ENCODE data around the gene ADAMTS18. TPM values are rescaled to one million over a fixed set of nuclear protein-coding genes. Genes with fewer than 3 reads are reported as not detected.
"Not testable (repeated sequence)": the region's sequence is repeated elsewhere in the genome, so short reads cannot be mapped to it uniquely, and the experiment has no call there.

ADAMTS18 gene
- total and polyA plus RNA-seq, 2 donors (not counting 1 experiment from before 2014, with no cell fraction given), result not detected

DNA sequence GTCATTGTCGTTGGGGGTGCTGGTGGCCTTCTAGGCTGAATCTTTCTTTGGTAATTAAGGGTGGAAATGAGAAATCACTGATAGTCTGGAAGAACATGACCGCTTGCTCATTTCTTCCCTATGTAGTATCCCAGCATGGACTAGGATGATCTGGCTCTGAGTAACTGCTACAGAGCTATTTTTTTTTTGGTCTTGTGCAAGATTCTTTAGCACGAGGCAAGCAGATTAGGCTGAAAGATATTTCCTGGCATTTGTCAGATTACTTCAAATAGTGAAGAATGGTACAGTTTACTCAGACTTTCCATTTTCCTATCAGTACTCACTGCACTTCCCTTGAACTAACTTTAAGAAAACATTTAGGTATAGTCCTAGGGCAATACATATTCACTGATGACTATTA, 146.6 kb downstream of the ADAMTS18 start:
- Histone ChIP-seq H3K4me1 (ENCODE audit: control insufficient read depth, extremely low read depth, insufficient read depth, low read length) (peaks cover 6% of the 10 kb centered on the region), H3K4me3 (replicated peaks in 1 of 4; ENCODE audit: control extremely low read depth in 1 of 4, insufficient read depth in 1 of 4, low read depth in 3 of 4, low read length in 4 of 4) (no peak overlapping the region), H3K4me2 (ENCODE audit: extremely low read depth, insufficient read depth, low read length) (no peak overlapping the region), H3K27me3 (ENCODE audit: control insufficient read depth, insufficient read depth, low read length) (no peaks in the 10 kb centered on the region), H3K9ac (ENCODE audit: insufficient read depth, low read length) (no peak overlapping the region), H4K20me1 (ENCODE audit: control insufficient read depth, extremely low read depth, insufficient read depth, low read length) (no peaks in the 10 kb centered on the region), H3K79me2 (ENCODE audit: control insufficient read depth, insufficient read depth, low read length) (no peaks in the 10 kb centered on the region), H2AFZ (ENCODE audit: low read length) (no peak overlapping the region), H3K36me3 (ENCODE audit: control insufficient read depth, insufficient read depth, low read length) (no peaks in the 10 kb centered on the region), H3K27ac (ENCODE audit: insufficient read depth, low read length) (peak overlapping the region; percentile 1), H3K9me3 (ENCODE audit: control insufficient read depth, insufficient read depth, low read depth, low read length) (no peaks in the 10 kb centered on the region)
- peak; percentile 83 to 96 for DNase-seq (ENCODE audit: low read depth in 2 of 2)
- TF ChIP-seq EZH2 (IDR thresholded peaks at IDR 0.05; ENCODE audit: low read length, missing control alignments), result no peak
- TF ChIP-seq CTCF (conservative IDR thresholded peaks at IDR 0.05 in 1 of 2, IDR thresholded peaks at IDR 0.05 in 1 of 2; ENCODE audit: low read depth in 1 of 2, low read length in 2 of 2), result no peak

- Histone ChIP-seq H3K4me3 (replicated peaks in 1 of 4; ENCODE audit: control extremely low read depth in 1 of 4, insufficient read depth in 1 of 4, low read depth in 3 of 4, low read length in 4 of 4) (no peak overlapping the region), H3K36me3 (ENCODE audit: control insufficient read depth, insufficient read depth, low read length) (no peaks in the 10 kb centered on the region), H3K27ac (ENCODE audit: insufficient read depth, low read length) (no peak overlapping the region), H3K27me3 (ENCODE audit: control insufficient read depth, insufficient read depth, low read length) (no peaks in the 10 kb centered on the region), H3K9ac (ENCODE audit: insufficient read depth, low read length) (no peak overlapping the region), H3K9me3 (ENCODE audit: control insufficient read depth, insufficient read depth, low read depth, low read length) (no peaks in the 10 kb centered on the region), H3K79me2 (ENCODE audit: control insufficient read depth, insufficient read depth, low read length) (no peaks in the 10 kb centered on the region), H3K4me2 (ENCODE audit: extremely low read depth, insufficient read depth, low read length) (no peak overlapping the region), H2AFZ (ENCODE audit: low read length) (no peak overlapping the region), H3K4me1 (ENCODE audit: control insufficient read depth, extremely low read depth, insufficient read depth, low read length) (peaks cover 6% of the 10 kb centered on the region), H4K20me1 (ENCODE audit: control insufficient read depth, extremely low read depth, insufficient read depth, low read length) (no peaks in the 10 kb centered on the region)
- DNase-seq (ENCODE audit: low read depth in 2 of 2), result no peak
- TF ChIP-seq EZH2 (IDR thresholded peaks at IDR 0.05; ENCODE audit: low read length, missing control alignments) (no peak), CTCF (conservative IDR thresholded peaks at IDR 0.05 in 1 of 2, IDR thresholded peaks at IDR 0.05 in 1 of 2; ENCODE audit: low read depth in 1 of 2, low read length in 2 of 2) (no peak)
These were observed 149.2 kb downstream of the ADAMTS18 start for GRCh38 chr16:77285676-77286075.

GRCh38 chr16:77282345-77282744, 152.5 kb downstream of the ADAMTS18 start:
- Histone ChIP-seq H4K20me1 (ENCODE audit: control insufficient read depth, extremely low read depth, insufficient read depth, low read length) (no peaks in the 10 kb centered on the region), H3K27me3 (ENCODE audit: control insufficient read depth, insufficient read depth, low read length) (no peaks in the 10 kb centered on the region), H3K9ac (ENCODE audit: insufficient read depth, low read length) (no peak overlapping the region), H3K4me2 (ENCODE audit: extremely low read depth, insufficient read depth, low read length) (no peak overlapping the region), H3K27ac (ENCODE audit: insufficient read depth, low read length) (no peak overlapping the region), H2AFZ (ENCODE audit: low read length) (no peak overlapping the region), H3K4me3 (replicated peaks in 1 of 4; ENCODE audit: control extremely low read depth in 1 of 4, insufficient read depth in 1 of 4, low read depth in 3 of 4, low read length in 4 of 4) (no peak overlapping the region), H3K4me1 (ENCODE audit: control insufficient read depth, extremely low read depth, insufficient read depth, low read length) (no peaks in the 10 kb centered on the region), H3K79me2 (ENCODE audit: control insufficient read depth, insufficient read depth, low read length) (no peaks in the 10 kb centered on the region), H3K9me3 (ENCODE audit: control insufficient read depth, insufficient read depth, low read depth, low read length) (no peaks in the 10 kb centered on the region), H3K36me3 (ENCODE audit: control insufficient read depth, insufficient read depth, low read length) (no peaks in the 10 kb centered on the region)
- DNase-seq (ENCODE audit: low read depth in 2 of 2), result no peak
- TF ChIP-seq CTCF (conservative IDR thresholded peaks at IDR 0.05 in 1 of 2, IDR thresholded peaks at IDR 0.05 in 1 of 2; ENCODE audit: low read depth in 1 of 2, low read length in 2 of 2), result no peak
- TF ChIP-seq EZH2 (IDR thresholded peaks at IDR 0.05; ENCODE audit: low read length, missing control alignments), result no peak

- H3K4me2 ChIP-seq (ENCODE audit: extremely low read depth, insufficient read depth, low read length); H3K27ac ChIP-seq (ENCODE audit: insufficient read depth, low read length); H3K4me3 ChIP-seq (replicated peaks in 1 of 4; ENCODE audit: control extremely low read depth in 1 of 4, insufficient read depth in 1 of 4, low read depth in 3 of 4, low read length in 4 of 4); H3K9me3 ChIP-seq (ENCODE audit: control insufficient read depth, insufficient read depth, low read depth, low read length); H3K79me2 ChIP-seq (ENCODE audit: control insufficient read depth, insufficient read depth, low read length); H2AFZ ChIP-seq (ENCODE audit: low read length); H3K27me3 ChIP-seq (ENCODE audit: control insufficient read depth, insufficient read depth, low read length); H3K36me3 ChIP-seq (ENCODE audit: control insufficient read depth, insufficient read depth, low read length); H3K9ac ChIP-seq (ENCODE audit: insufficient read depth, low read length); H4K20me1 ChIP-seq (ENCODE audit: control insufficient read depth, extremely low read depth, insufficient read depth, low read length); H3K4me1 ChIP-seq (ENCODE audit: control insufficient read depth, extremely low read depth, insufficient read depth, low read length): not testable (repeated sequence)
- DNase-seq (ENCODE audit: low read depth in 2 of 2), result peak in 1 of 2 donors; percentile 40
These were observed 155.5 kb downstream of the ADAMTS18 start for GRCh38 chr16:77279316-77279715.
